Adrenal gland (tissue), 12 donors: Measurements from ENCODE around the gene CLCNKB. TPM values are rescaled to one million over a fixed set of nuclear protein-coding genes. Genes with fewer than 3 reads are reported as not detected.
A peak's percentile ranks its signal among the peaks of the same experiment; 100 is the strongest.

ENCODE experiments used
- DNase-seq, 7 donors: peaks; one replicate each; pipeline ENCODE4 v3.0.0-alpha.2; 2019 to 2020
- H3K27ac ChIP-seq, 5 donors: fragments of 200-600 bp; sonication (generic) in 4 of 5; 1 replicate in 3 of 5; 2 replicates in 2 of 5; pipeline versions ENCODE4 v1.5.1 to v1.8.0; 2016 to 2020; ENCODE audit warnings: mild to moderate bottlenecking in 1 of 5
- H3K27me3 ChIP-seq: fragments of 200-600 bp; 2 replicates; pipeline ENCODE4 v1.8.0; 2021
- H3K36me3 ChIP-seq, 2 donors: fragments of 200-600 bp; replicated peaks in 1 of 2; 1 replicate in 1 of 2; 2 replicates in 1 of 2; pipeline versions ENCODE4 v1.5.1 to v1.8.0; 2018 to 2022
- H3K4me1 ChIP-seq, 2 donors: fragments of 200-600 bp; replicated peaks in 1 of 2; 1 replicate in 1 of 2; 2 replicates in 1 of 2; pipeline versions ENCODE4 v1.5.1 to v1.8.0; 2018 to 2021
- H3K4me3 ChIP-seq, 4 donors: fragments of 200-600 bp; sonication (generic) in 3 of 4; one replicate each; pipeline ENCODE4 v1.5.1; 2016 to 2018
- H3K9me3 ChIP-seq, 3 donors: fragments of 200-600 bp; sonication (generic) in 1 of 3; replicated peaks in 1 of 3; 1 replicate in 2 of 3; 2 replicates in 1 of 3; pipeline versions ENCODE4 v1.5.1 to v1.8.0; 2016 to 2021
- POLR2A ChIP-seq, 2 donors: fragments of 450-650 bp; IDR thresholded peaks; one replicate each; pipeline ENCODE4 v1.6.1; 2017; ENCODE audit warnings: antibody characterized with exemption in 2 of 2, mild to moderate bottlenecking in 2 of 2, moderate library complexity in 1 of 2
- WGBS, 4 donors: extraction: QIAGEN DNeasy Blood & Tissue Kit in 2 of 4; methylation state at CpG; one replicate each; pipeline versions ENCODE4 v1.1.5 to v1.1.7; 2013 to 2017; 5-methylcytosine and 5-hydroxymethylcytosine counted together
- intact Hi-C, 2 donors: fragments of 100-400 bp; cut with DNase I; formaldehyde crosslinking; loops; one replicate each; pipeline versions ENCODE4 v1.14.1 to v1.15.0; 2022 to 2023
- polyA plus RNA-seq, 3 donors: library from polyadenylated mRNA; stranded (reverse); fragments of 200-250 nt in 2 of 3; fragments of 350-450 nt in 1 of 3; fragmentation: Illumina TruSeq in 1 of 3; extraction: RNeasy Lipid Tissue Mini Kit (QIAGEN cat#74804) in 1 of 3; gene quantifications; one replicate each; pipeline ENCODE4 v1.2.3, GENCODE V29; 2013 to 2014
- total RNA-seq, 9 donors: library from RNA; depleted of rRNA in 4 of 9; stranded (reverse); fragments of >200 nt in 4 of 9; fragments of 120-200 nt in 1 of 9; fragmentation: NEBNext Ultra II Directional in 1 of 9; extraction: Animal tissue kit (Norgen Biotek cat#: 25700) in 1 of 9; gene quantifications; one replicate each; pipeline versions ENCODE4 v1.1.0 to v1.2.4, GENCODE V29; 2013 to 2023
- TF ChIP-seq, protein P1 (sequence below), 6 experiments: fragments of 450-650 bp in 4 of 6; fragments of 200-600 bp in 2 of 6; sonication (generic) in 1 of 6; IDR thresholded peaks; 1 replicate in 5 of 6; 2 replicates in 1 of 6; pipeline versions ENCODE4 v1.5.1 to v1.8.0; 2016 to 2021; ENCODE audit warnings: antibody characterized with exemption in 6 of 6, mild to moderate bottlenecking in 2 of 6, moderate library complexity in 1 of 6
- donor health status: healthy with polysubstance abuse.
- donor health status: Bipolar disorder and iron deficiency.
- donor health status: DM: yes; HTN: yes; CAD: no.
- donor health status: DM: no; HTN: no; CAD: no.
- donor health status: DM: no; HTN: no; CAD: no.
- donor health status: DM: yes; HTN: yes; CAD: no.

Gene CLCNKB
- total and polyA plus RNA-seq, 12 donors, result 0.67 to 9.9 (median 2.6) TPM

DNA sequence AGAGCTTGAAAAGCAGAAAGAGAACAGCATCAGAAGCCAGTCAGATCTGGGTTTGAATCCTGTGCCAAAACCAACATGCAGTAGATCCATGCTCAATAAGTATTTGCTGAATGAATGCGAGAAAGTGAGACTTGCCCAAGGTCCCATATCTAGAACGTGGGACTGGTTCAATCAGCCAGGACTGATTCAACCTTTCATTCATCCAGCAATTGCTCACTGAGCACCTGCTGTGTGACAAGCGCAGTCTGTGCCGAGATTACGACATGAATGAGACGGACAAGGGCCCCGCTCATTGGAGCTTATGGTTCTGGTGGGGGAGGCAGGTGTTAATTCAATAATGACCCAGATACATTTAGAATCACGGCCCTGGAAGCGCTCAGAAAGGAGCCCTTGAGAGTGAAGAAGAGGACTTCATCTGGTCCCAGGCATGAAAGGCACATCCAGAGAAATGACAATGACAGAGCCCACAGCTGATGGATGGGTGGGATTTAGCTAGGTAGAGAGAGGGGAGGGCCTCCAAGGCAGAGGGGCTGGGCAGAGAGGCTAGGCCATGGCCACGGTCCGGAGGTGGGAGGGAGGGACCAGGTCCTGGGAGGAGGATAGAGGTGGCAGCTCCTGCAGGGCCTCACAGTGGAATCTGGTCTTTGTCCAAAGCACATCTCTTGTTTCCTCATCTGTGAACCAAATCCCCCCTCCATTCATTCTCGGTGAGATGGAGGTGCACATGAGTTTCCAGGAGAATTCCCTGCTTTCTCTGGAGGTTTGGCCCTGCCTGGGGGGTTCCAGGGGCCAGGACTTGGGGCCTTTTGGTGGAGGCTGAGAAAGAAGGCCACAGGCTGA, 34.0 kb downstream of the CLCNKB start:
- Histone ChIP-seq H3K4me1 (peaks cover 26 to 37% of the 10 kb centered on the region in 2 donors), H3K36me3 (no peaks in the 10 kb centered on the region)
- no peak for TF ChIP-seq POLR2A (IDR thresholded peaks at IDR 0.05)
- TF ChIP-seq, protein P1, sequence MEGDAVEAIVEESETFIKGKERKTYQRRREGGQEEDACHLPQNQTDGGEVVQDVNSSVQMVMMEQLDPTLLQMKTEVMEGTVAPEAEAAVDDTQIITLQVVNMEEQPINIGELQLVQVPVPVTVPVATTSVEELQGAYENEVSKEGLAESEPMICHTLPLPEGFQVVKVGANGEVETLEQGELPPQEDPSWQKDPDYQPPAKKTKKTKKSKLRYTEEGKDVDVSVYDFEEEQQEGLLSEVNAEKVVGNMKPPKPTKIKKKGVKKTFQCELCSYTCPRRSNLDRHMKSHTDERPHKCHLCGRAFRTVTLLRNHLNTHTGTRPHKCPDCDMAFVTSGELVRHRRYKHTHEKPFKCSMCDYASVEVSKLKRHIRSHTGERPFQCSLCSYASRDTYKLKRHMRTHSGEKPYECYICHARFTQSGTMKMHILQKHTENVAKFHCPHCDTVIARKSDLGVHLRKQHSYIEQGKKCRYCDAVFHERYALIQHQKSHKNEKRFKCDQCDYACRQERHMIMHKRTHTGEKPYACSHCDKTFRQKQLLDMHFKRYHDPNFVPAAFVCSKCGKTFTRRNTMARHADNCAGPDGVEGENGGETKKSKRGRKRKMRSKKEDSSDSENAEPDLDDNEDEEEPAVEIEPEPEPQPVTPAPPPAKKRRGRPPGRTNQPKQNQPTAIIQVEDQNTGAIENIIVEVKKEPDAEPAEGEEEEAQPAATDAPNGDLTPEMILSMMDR (IDR thresholded peaks at IDR 0.05), result no peak

DNA sequence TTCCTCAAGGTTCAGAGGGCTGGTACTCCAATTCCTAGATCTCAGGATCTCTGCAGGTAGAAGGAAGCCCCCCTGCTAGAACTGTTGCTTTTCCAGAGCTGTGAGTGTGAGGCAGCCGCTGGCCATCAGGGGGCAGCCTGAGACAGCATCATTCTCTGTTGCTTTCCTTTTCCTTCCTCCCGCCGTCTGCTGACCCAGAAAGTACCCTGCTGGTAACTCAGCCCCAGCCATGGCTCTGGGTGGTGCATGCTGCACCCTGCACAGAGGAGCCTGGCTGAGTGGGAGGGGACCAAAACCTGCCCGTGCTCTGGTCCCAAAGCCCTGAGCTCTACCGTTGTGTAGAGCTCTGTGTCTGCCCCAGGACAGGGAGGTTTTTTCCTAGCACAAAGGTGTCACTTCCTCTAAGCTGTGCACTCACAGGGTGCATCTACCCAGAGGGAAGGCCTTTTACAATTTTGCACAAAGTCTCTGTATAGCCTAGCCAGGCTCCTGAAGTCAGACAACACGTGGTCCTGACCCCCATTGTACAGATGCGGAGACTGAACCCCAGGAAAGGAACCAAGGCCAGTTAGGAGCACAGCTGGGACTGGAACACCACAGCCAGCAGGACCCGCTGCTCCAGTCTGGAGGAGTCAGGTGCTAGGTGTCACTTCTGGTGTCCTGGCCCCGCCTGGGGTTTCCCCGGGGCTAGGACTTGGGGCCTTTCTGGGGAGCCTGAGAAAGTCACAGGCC, 35.5 kb downstream of the CLCNKB start:
- Histone ChIP-seq H3K27me3 (no peaks in the 10 kb centered on the region), H3K36me3 (no peaks in the 10 kb centered on the region), H3K4me3 (no peak overlapping the region), H3K4me1 (peaks cover 15 to 26% of the 10 kb centered on the region in 2 donors), H3K9me3 (no peaks in the 10 kb centered on the region), H3K27ac (peak overlapping the region in 2 of 5 donors; percentile 10 to 15)
- intact Hi-C loops, result no loop called here
- peak; percentile 78 to 94 (median 89) for DNase-seq
- WGBS, 4 donors, result 29 to 46% (median 37%) methylated on average over 7 to 10 of the region's 10 CpGs
- no peak for TF ChIP-seq POLR2A (IDR thresholded peaks at IDR 0.05)
- TF ChIP-seq, protein P1 (IDR thresholded peaks at IDR 0.05), result peak; percentile 51 to 99 (median 94)

More for the DNA sequence above, 34.0 kb downstream of the CLCNKB start:
- Histone ChIP-seq H3K9me3 (no peaks in the 10 kb centered on the region), H3K4me3 (no peak overlapping the region), H3K27ac (peak overlapping the region; percentile 84 to 99 (median 94)), H3K27me3 (no peaks in the 10 kb centered on the region)
- 55 to 67% (median 62%) methylated on average over 11 to 12 of the region's 12 CpGs for WGBS, 4 donors
- peak in 4 of 7 donors; percentile 51 to 71 (median 64) for DNase-seq
- intact Hi-C loops, result no loop called here

DNA sequence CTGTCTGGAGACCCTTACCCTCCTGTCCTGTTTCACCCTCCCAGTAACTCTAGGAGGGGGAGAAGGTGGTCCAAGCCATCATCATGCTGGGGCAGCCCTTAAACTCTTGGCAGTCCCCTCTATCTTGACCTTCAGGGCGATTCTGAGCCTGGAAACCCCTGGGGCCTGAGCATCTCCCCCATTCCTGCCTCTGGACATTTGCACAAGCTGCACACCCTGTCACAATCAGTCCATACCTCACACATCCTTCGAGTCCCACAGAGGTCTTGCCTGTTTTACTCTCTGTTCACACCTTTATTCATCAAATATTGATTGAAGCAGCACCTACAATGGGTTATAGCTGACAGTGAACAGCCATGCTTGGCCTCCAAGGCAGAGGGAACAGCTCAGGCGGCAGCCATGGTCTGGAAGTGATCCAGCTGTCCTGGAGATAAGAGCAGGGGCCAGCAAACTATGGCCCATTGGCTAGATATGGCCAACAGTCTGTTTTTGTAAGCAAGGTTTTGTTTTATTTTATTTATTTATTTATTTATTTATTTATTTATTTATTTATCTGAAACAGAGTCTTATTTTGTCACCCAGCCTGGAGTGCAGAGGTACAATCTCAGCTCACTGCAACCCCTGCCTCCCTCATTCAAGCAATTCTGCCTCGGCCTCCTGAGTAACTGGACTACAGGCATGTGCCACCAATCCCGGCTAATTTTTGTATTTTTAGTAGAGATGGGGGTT, 37.0 kb downstream of the CLCNKB start:
- no peaks in the 10 kb centered on the region for H3K36me3 ChIP-seq
- TF ChIP-seq POLR2A (IDR thresholded peaks at IDR 0.05), result no peak
- TF ChIP-seq, protein P1 (IDR thresholded peaks at IDR 0.05), result no peak
- 72 to 80% (median 76%) methylated on average over 5 of the region's 5 CpGs for WGBS, 4 donors
- no peak overlapping the region for H3K4me3 ChIP-seq
- peak in 6 of 7 donors; percentile 63 to 80 (median 72) for DNase-seq
- H3K4me1 ChIP-seq, result peaks cover 13 to 22% of the 10 kb centered on the region in 2 donors
- no peaks in the 10 kb centered on the region for H3K9me3 ChIP-seq
- H3K27ac ChIP-seq, result no peak overlapping the region
- H3K27me3 ChIP-seq, result no peaks in the 10 kb centered on the region
- intact Hi-C loops, result loop anchor here (1.0 to 10.0 kb wide), 4 partner anchors 54 to 274 kb away; partner anchors contain the start of gene FBXO42 (in 2 of the 2)
